ENCODE measurements around the gene VPS13D. TPM values are rescaled to one million over a fixed set of nuclear protein-coding genes. Genes with fewer than 3 reads are reported as not detected.

VPS13D gene
- total and polyA plus RNA-seq, 10 of the 15 experiments (the other 5 are each of a cell fraction or from before 2014, with no cell fraction given): 1.4 to 16.9 (median 8.5) TPM

GRCh38 chr1:12436817-12437599 is 207.2 kb downstream of the VPS13D start:
- H3K4me3 ChIP-seq: no peak overlapping the region
- no peaks in the 10 kb centered on the region for H3K79me2 ChIP-seq (ENCODE audit: control insufficient read depth, insufficient read depth, low read length)
- no peak overlapping the region for H2AFZ ChIP-seq (ENCODE audit: control insufficient read depth, low read depth, low read length)
- ATAC-seq (no peak), DNase-seq (ENCODE audit: low read depth, low spot score) (no peak), FAIRE-seq (no peak)
- peaks cover 9% of the 10 kb centered on the region; the same call in 1 of the 2 replicates for H4K20me1 ChIP-seq (ENCODE audit: control insufficient read depth, insufficient read depth)
- RAD21 ChIA-PET (ENCODE audit: unreplicated experiment): interaction anchor here (1.0 to 2.6 kb wide), 2 partner anchors 13 to 180 kb away, joined by 4 to 14 read pairs; partner anchors contain the start of gene DHRS3
- H3K4me1 ChIP-seq (ENCODE audit: control insufficient read depth, insufficient read depth, low read length): peaks cover 42% of the 10 kb centered on the region
- SMC1A ChIA-PET (ENCODE audit: uncharacterized antibody, unreplicated experiment): interaction anchor here (0.8 to 7.5 kb wide), 7 partner anchors 11 to 180 kb away, joined by 3 to 74 read pairs (median 4); partner anchors contain the start of gene DHRS3
- H3K9me3 ChIP-seq (replicated peaks; ENCODE audit: control insufficient read depth, insufficient read depth, low read length): peaks cover 4% of the 10 kb centered on the region; the same call in 2 of the 3 replicates
- TF ChIP-seq SMAD1 (IDR thresholded peaks at IDR 0.05; ENCODE audit: low read depth, partially characterized antibody): no peak
- POLR2A ChIA-PET: no interaction called here
- H3K27me3 ChIP-seq (replicated peaks in 1 of 2; ENCODE audit: control insufficient read depth in 2 of 2, insufficient read depth in 2 of 2, low read length in 1 of 2): no peaks in the 10 kb centered on the region; a peak in 1 of 4 replicates
- WGBS (ENCODE audit: insufficient coverage, insufficient replicate concordance, low lambda C conversion rate, missing lambda C conversion rate): 66% methylated on average over 12 of the region's 12 CpGs
- in situ Hi-C loops (cut with MboI) (loop anchor here (5.0 kb wide), 1 partner anchor 50 kb away; no protein-coding TSS in a partner anchor), intact Hi-C loops (cut with micrococcal nuclease; ENCODE audit: unreplicated experiment) (no loop called here)
- H3K4me2 ChIP-seq (ENCODE audit: control insufficient read depth, insufficient read depth): no peak overlapping the region
- H3K36me3 ChIP-seq (ENCODE audit: control insufficient read depth in 2 of 2, insufficient read depth in 2 of 2, low read length in 1 of 2): no peaks in the 10 kb centered on the region
- no peak overlapping the region for H3K27ac ChIP-seq (ENCODE audit: control insufficient read depth, insufficient read depth)
- no TSS peak for BruUV-seq (replicated peaks)
- CTCF ChIA-PET: interaction anchor here (0.6 kb wide), 1 partner anchor 1288 kb away, joined by 3 read pairs; no protein-coding TSS in a partner anchor
- no peak overlapping the region for H3K9ac ChIP-seq (ENCODE audit: control insufficient read depth, insufficient read depth, low read length)

DNA sequence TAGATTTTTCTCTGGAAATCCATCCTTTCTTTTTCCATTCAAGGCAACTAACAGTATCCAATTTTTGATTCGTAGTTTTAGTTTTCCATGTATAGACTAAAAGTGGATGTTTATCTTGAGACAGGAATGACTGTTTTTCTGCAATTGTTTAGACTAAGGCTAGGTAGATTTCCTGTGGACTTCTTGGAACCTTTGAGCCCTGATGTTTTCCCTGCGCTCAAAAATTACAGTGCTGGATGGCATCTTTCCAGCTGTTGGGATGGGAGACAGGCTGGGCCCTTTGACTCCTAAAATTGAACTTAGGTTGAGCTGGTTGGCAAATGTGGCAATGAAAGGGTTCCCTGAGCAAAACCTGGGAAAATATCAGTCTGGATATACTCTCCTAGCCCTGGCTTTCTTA is 207.8 kb downstream of the VPS13D start:
- POLR2A ChIA-PET: no interaction called here
- H3K27ac ChIP-seq (ENCODE audit: control insufficient read depth, insufficient read depth): no peak overlapping the region
- no peaks in the 10 kb centered on the region for H3K79me2 ChIP-seq (ENCODE audit: control insufficient read depth, insufficient read depth, low read length)
- in situ Hi-C loops (cut with MboI) (loop anchor here (5.0 kb wide), 1 partner anchor 50 kb away; no protein-coding TSS in a partner anchor), intact Hi-C loops (cut with micrococcal nuclease; ENCODE audit: unreplicated experiment) (loop anchor here (1.0 kb wide), 1 partner anchor 12 kb away; no protein-coding TSS in a partner anchor)
- peaks cover 9% of the 10 kb centered on the region; the same call in 1 of the 2 replicates for H4K20me1 ChIP-seq (ENCODE audit: control insufficient read depth, insufficient read depth)
- no peak overlapping the region for H3K9ac ChIP-seq (ENCODE audit: control insufficient read depth, insufficient read depth, low read length)
- BruUV-seq (replicated peaks): no TSS peak
- 88% methylated on average over 2 of the region's 2 CpGs for WGBS (ENCODE audit: insufficient coverage, insufficient replicate concordance, low lambda C conversion rate, missing lambda C conversion rate)
- FAIRE-seq: no peak
- SMC1A ChIA-PET (ENCODE audit: uncharacterized antibody, unreplicated experiment): interaction anchor here (0.9 to 7.5 kb wide), 7 partner anchors 11 to 179 kb away, joined by 3 to 74 read pairs (median 4); partner anchors contain the start of gene DHRS3
- H3K36me3 ChIP-seq (ENCODE audit: control insufficient read depth in 2 of 2, insufficient read depth in 2 of 2, low read length in 1 of 2): no peaks in the 10 kb centered on the region
- RAD21 ChIA-PET (ENCODE audit: unreplicated experiment): interaction anchor here (1.1 kb wide), 1 partner anchor 180 kb away, joined by 3 read pairs; the partner anchor contains the start of gene DHRS3
- ATAC-seq: no peak
- no peaks in the 10 kb centered on the region; a peak in 1 of 4 replicates for H3K27me3 ChIP-seq (replicated peaks in 1 of 2; ENCODE audit: control insufficient read depth in 2 of 2, insufficient read depth in 2 of 2, low read length in 1 of 2)
- peaks cover 42% of the 10 kb centered on the region for H3K4me1 ChIP-seq (ENCODE audit: control insufficient read depth, insufficient read depth, low read length)
- H2AFZ ChIP-seq (ENCODE audit: control insufficient read depth, low read depth, low read length): no peak overlapping the region
- H3K9me3 ChIP-seq (replicated peaks; ENCODE audit: control insufficient read depth, insufficient read depth, low read length): peaks cover 4% of the 10 kb centered on the region; the same call in 2 of the 3 replicates
- CTCF ChIA-PET: no interaction called here
- no peak overlapping the region for H3K4me2 ChIP-seq (ENCODE audit: control insufficient read depth, insufficient read depth)
- H3K4me3 ChIP-seq: no peak overlapping the region
- DNase-seq (ENCODE audit: low read depth, low spot score): no peak
- TF ChIP-seq POLR2A (IDR thresholded peaks at IDR 0.05; ENCODE audit: low read depth, low read length): no peak
- TF ChIP-seq SKIL (IDR thresholded peaks at IDR 0.05; ENCODE audit: low read depth, poor library complexity, severe bottlenecking): no peak
- TF ChIP-seq GABPA (IDR thresholded peaks at IDR 0.05; ENCODE audit: low read depth): no peak
- no peak for TF ChIP-seq ZNF622 (IDR thresholded peaks at IDR 0.05)
- TF ChIP-seq ASH2L (IDR thresholded peaks at IDR 0.05; ENCODE audit: borderline replicate concordance, low read depth): no peak
- no peak for TF ChIP-seq TCF7 (IDR thresholded peaks at IDR 0.05; ENCODE audit: borderline replicate concordance)
- TF ChIP-seq RUNX3 (IDR thresholded peaks at IDR 0.05; ENCODE audit: low read length): no peak
- TF ChIP-seq SREBF1 (IDR thresholded peaks at IDR 0.05; ENCODE audit: low read length): no peak
- TF ChIP-seq, protein P1, sequence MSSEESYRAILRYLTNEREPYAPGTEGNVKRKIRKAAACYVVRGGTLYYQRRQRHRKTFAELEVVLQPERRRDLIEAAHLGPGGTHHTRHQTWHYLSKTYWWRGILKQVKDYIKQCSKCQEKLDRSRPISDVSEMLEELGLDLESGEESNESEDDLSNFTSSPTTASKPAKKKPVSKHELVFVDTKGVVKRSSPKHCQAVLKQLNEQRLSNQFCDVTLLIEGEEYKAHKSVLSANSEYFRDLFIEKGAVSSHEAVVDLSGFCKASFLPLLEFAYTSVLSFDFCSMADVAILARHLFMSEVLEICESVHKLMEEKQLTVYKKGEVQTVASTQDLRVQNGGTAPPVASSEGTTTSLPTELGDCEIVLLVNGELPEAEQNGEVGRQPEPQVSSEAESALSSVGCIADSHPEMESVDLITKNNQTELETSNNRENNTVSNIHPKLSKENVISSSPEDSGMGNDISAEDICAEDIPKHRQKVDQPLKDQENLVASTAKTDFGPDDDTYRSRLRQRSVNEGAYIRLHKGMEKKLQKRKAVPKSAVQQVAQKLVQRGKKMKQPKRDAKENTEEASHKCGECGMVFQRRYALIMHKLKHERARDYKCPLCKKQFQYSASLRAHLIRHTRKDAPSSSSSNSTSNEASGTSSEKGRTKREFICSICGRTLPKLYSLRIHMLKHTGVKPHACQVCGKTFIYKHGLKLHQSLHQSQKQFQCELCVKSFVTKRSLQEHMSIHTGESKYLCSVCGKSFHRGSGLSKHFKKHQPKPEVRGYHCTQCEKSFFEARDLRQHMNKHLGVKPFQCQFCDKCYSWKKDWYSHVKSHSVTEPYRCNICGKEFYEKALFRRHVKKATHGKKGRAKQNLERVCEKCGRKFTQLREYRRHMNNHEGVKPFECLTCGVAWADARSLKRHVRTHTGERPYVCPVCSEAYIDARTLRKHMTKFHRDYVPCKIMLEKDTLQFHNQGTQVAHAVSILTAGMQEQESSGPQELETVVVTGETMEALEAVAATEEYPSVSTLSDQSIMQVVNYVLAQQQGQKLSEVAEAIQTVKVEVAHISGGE (CRISPR knock-in tag; IDR thresholded peaks at IDR 0.05): no peak
- no peak for TF ChIP-seq IKZF1 (conservative IDR thresholded peaks at IDR 0.05)
